ENCODE results near the gene SNRNP35.

- TF ChIP-seq CTCF (conservative IDR thresholded peaks at IDR 0.05; ENCODE audit: low read depth, low read length) = no peak
- no peak for TF ChIP-seq EZH2 (IDR thresholded peaks at IDR 0.05; ENCODE audit: borderline replicate concordance, low read depth, low read length, poor library complexity, severe bottlenecking)
Measured at GRCh38 chr12:123446333-123446713, 11.6 kb upstream of the SNRNP35 start.

Data from A673 (cell line).